ENCODE measurements around the gene CYP4F22. TPM values are rescaled to one million over a fixed set of nuclear protein-coding genes. Genes with fewer than 3 reads are reported as not detected.

CYP4F22 gene
- total and polyA plus RNA-seq, 9 of the 15 experiments (the other 6 are each of a cell fraction or from before 2014, with no cell fraction given) = not detected

DNA sequence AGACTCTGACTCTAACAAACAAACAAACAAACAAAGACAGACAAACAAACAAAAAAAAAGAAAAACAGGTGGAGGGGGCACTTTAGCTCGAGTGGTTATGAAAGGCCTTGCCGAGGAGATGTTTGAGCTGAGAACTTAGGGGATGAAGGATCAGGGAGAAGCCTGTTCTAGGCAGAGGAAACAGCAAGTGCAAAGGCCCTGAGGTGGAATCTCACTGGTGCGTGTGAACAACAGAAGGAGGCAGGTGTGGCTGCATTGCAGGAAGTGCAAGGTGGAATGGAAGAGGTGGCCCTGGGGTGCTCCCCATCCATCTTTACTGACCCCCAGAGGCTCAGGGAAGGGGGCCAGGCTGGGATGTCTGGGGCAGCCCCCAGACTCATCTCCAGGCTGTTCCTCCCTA lies 41.9 kb downstream of the CYP4F22 start:
- POLR2A ChIA-PET = no interaction called here
- TF ChIP-seq ZNF668 (CRISPR knock-in tag; IDR thresholded peaks at IDR 0.05) = no peak
- peak; percentile 63 for TF ChIP-seq RBM25 (IDR thresholded peaks at IDR 0.05; ENCODE audit: low read depth, low read length, severe bottlenecking)
- no peak for ATAC-seq
- Histone ChIP-seq H3K9me1 (ENCODE audit: control insufficient read depth, insufficient read depth, low read length) (no peaks in the 10 kb centered on the region), H3K79me2 (ENCODE audit: control insufficient read depth, insufficient read depth, low read length) (no peaks in the 10 kb centered on the region), H3K4me3 (no peak overlapping the region), H3K9ac (ENCODE audit: insufficient read depth in 1 of 2, low read depth in 2 of 2, low read length in 2 of 2) (no peak overlapping the region), H3K4me1 (replicated peaks in 1 of 2; ENCODE audit: control insufficient read depth in 2 of 2, insufficient read depth in 2 of 2, low read length in 2 of 2) (peaks cover 2 to 14% of the 10 kb centered on the region in 2 experiments; a peak in 2 of 5 replicates), H3K9me3 (replicated peaks; ENCODE audit: control insufficient read depth, insufficient read depth, low read depth, low read length) (no peaks in the 10 kb centered on the region; the same call in 1 of the 2 replicates), H3K36me3 (ENCODE audit: control insufficient read depth, insufficient read depth, low read length) (no peaks in the 10 kb centered on the region), H4K20me1 (replicated peaks; ENCODE audit: control insufficient read depth, insufficient read depth, low read length) (0 out of 2 replicates have a peak, but pooled peaks cover 2% of the 10 kb centered on the region), H3K27ac (ENCODE audit: extremely low read depth, low read depth, low read length) (no peak overlapping the region), H2AFZ (ENCODE audit: low read depth, low read length) (no peak overlapping the region), H3K27me3 (ENCODE audit: control insufficient read depth in 2 of 2, insufficient read depth in 2 of 2, low read length in 2 of 2) (peaks cover 0 to 16% of the 10 kb centered on the region in 2 experiments; a peak in 2 of 5 replicates), H3K4me2 (ENCODE audit: insufficient read depth, low read length) (no peak overlapping the region)
- WGBS (ENCODE audit: insufficient coverage, low coverage, missing lambda C conversion rate) = 10% methylated on average over 3 of the region's 3 CpGs
- FAIRE-seq = no peak
- CTCF ChIA-PET (ENCODE audit: low intra/inter-chr PET ratio) = interaction anchor here (0.6 kb wide), 1 partner anchor 23 kb away, joined by 3 read pairs; no protein-coding TSS in a partner anchor
- BruUV-seq (replicated peaks) = no TSS peak
- DNase-seq (ENCODE audit: extremely low read depth in 1 of 4, low spot score in 3 of 4) = no peak
- in situ Hi-C loops (cut with MboI) = loop anchor here (5.0 to 25.0 kb wide), 3 partner anchors 283 to 688 kb away; no protein-coding TSS in a partner anchor
- intact Hi-C loops (cut with micrococcal nuclease) = no loop called here

GRCh38 chr19:15550929-15551292 lies 42.6 kb downstream of the CYP4F22 start:
- peak overlapping the region; percentile 26 for H3K4me3 ChIP-seq
- intact Hi-C loops (cut with micrococcal nuclease) (no loop called here), in situ Hi-C loops (cut with MboI) (loop anchor here (5.0 to 25.0 kb wide), 3 partner anchors 284 to 689 kb away; no protein-coding TSS in a partner anchor)
- peak in 3 of 4 experiments; percentile 22 to 27 (median 24) for DNase-seq (ENCODE audit: extremely low read depth in 1 of 4, low spot score in 3 of 4)
- H2AFZ ChIP-seq (ENCODE audit: low read depth, low read length) = peak overlapping the region; percentile 85
- H3K79me2 ChIP-seq (ENCODE audit: control insufficient read depth, insufficient read depth, low read length) = no peaks in the 10 kb centered on the region
- ChIA-PET CTCF (ENCODE audit: low intra/inter-chr PET ratio) (no interaction called here), POLR2A (interaction anchor here (0.7 to 1.0 kb wide), 3 partner anchors 132 to 526 kb away, joined by 3 to 8 read pairs (median 5); partner anchors contain the start of gene AKAP8L)
- no peak for FAIRE-seq
- peaks cover 2 to 20% of the 10 kb centered on the region in 2 experiments; a peak in 3 of 5 replicates for H3K4me1 ChIP-seq (replicated peaks in 1 of 2; ENCODE audit: control insufficient read depth in 2 of 2, insufficient read depth in 2 of 2, low read length in 2 of 2)
- H3K27me3 ChIP-seq (ENCODE audit: control insufficient read depth in 2 of 2, insufficient read depth in 2 of 2, low read length in 2 of 2) = peaks cover 0 to 16% of the 10 kb centered on the region in 2 experiments; a peak in 2 of 5 replicates
- H3K9me3 ChIP-seq (replicated peaks; ENCODE audit: control insufficient read depth, insufficient read depth, low read depth, low read length) = no peaks in the 10 kb centered on the region; the same call in 1 of the 2 replicates
- ATAC-seq = no peak
- H3K4me2 ChIP-seq (ENCODE audit: insufficient read depth, low read length) = peak overlapping the region; percentile 76
- H3K9me1 ChIP-seq (ENCODE audit: control insufficient read depth, insufficient read depth, low read length) = no peaks in the 10 kb centered on the region
- no TSS peak for BruUV-seq (replicated peaks)
- 0 out of 2 replicates have a peak, but pooled peaks cover 2% of the 10 kb centered on the region for H4K20me1 ChIP-seq (replicated peaks; ENCODE audit: control insufficient read depth, insufficient read depth, low read length)
- H3K27ac ChIP-seq (ENCODE audit: extremely low read depth, low read depth, low read length) = no peak overlapping the region
- peak overlapping the region in 1 of 2 experiments; percentile 60; a peak in 2 of 4 replicates for H3K9ac ChIP-seq (ENCODE audit: insufficient read depth in 1 of 2, low read depth in 2 of 2, low read length in 2 of 2)
- H3K36me3 ChIP-seq (ENCODE audit: control insufficient read depth, insufficient read depth, low read length) = no peaks in the 10 kb centered on the region
- WGBS (ENCODE audit: insufficient coverage, low coverage, missing lambda C conversion rate) = 20% methylated on average over 8 of the region's 8 CpGs
- no peak for TF ChIP-seq HOXB6 (CRISPR knock-in tag; IDR thresholded peaks at IDR 0.05; ENCODE audit: borderline replicate concordance)
- TF ChIP-seq MTA1 (IDR thresholded peaks at IDR 0.05; ENCODE audit: borderline replicate concordance) = no peak
- TF ChIP-seq CBFA2T2 (conservative IDR thresholded peaks at IDR 0.05) = no peak
- no peak for TF ChIP-seq ZNF717 (CRISPR knock-in tag; IDR thresholded peaks at IDR 0.05)
- TF ChIP-seq PYGO2 (tag; IDR thresholded peaks at IDR 0.05) = no peak
- TF ChIP-seq L3MBTL2 (IDR thresholded peaks at IDR 0.05) = 0 out of 2 replicates have a peak, but pooled peaks have one; percentile 18
- TF ChIP-seq NR1H2 (CRISPR knock-in tag; IDR thresholded peaks at IDR 0.05) = no peak
- no peak for TF ChIP-seq ZKSCAN1 (IDR thresholded peaks at IDR 0.05; ENCODE audit: low read depth, low read length)
- TF ChIP-seq CTCF (IDR thresholded peaks at IDR 0.05 in 2 of 3, conservative IDR thresholded peaks at IDR 0.05 in 1 of 3; ENCODE audit: insufficient read depth in 2 of 3, low read depth in 1 of 3, low read length in 3 of 3) = peak in 2 of 3 experiments; percentile 17 to 33; a peak in 2 of 6 replicates
- TF ChIP-seq ZNF133 (CRISPR knock-in tag; IDR thresholded peaks at IDR 0.05) = no peak
- TF ChIP-seq IFI16 (CRISPR knock-in tag; IDR thresholded peaks at IDR 0.05) = no peak
- TF ChIP-seq ZBTB9 (CRISPR knock-in tag; IDR thresholded peaks at IDR 0.05) = no peak

All from K562 (cell line).